Upper lobe of left lung (tissue), 4 donors: ENCODE data around the gene ANKRD11.

ENCODE experiments used
- CTCF ChIP-seq, 6 experiments: fragments of 450-650 bp in 4 of 6; fragments of 200-600 bp in 2 of 6; sonication (generic) in 2 of 6; IDR thresholded peaks; one replicate each; pipeline ENCODE4 v1.5.1; 2016 to 2019; ENCODE audit warnings: antibody characterized with exemption in 6 of 6
- POLR2AphosphoS5 ChIP-seq, 2 donors: sonication (generic); formaldehyde crosslinking; IDR thresholded peaks; one replicate each; pipeline ENCODE4 v1.5.1; 2017; ENCODE audit warnings: antibody characterized with exemption in 2 of 2

GRCh38 chr16:89402962-89403361 is 87.4 kb downstream of the ANKRD11 start:
- TF ChIP-seq POLR2AphosphoS5 (IDR thresholded peaks at IDR 0.05), result no peak
- no peak for TF ChIP-seq CTCF (IDR thresholded peaks at IDR 0.05)
